Cardiac fibroblast (primary cell): ENCODE results near the gene LRFN2.

Experiments used
- DNase-seq, 2 donors: peaks; one replicate each; pipeline versions ENCODE4 v3.0.0 to v3.0.0-alpha.2; 2010; ENCODE audit warnings: low read depth in 2 of 2
- H3K4me3 ChIP-seq, 2 donors: replicated peaks in 1 of 2; 1 replicate in 1 of 2; 2 replicates in 1 of 2; pipeline ENCODE4 v1.5.1; 2011; ENCODE audit warnings: low read depth in 2 of 2, low read length in 2 of 2, mild to moderate bottlenecking in 2 of 2, moderate library complexity in 1 of 2
- TF ChIP-seq, protein P1 (sequence below): IDR thresholded peaks from one replicate; pipeline ENCODE4 v1.5.1; 2011; ENCODE audit warnings: low read depth, mild to moderate bottlenecking, low read length, inconsistent platforms

LRFN2 gene

DNA sequence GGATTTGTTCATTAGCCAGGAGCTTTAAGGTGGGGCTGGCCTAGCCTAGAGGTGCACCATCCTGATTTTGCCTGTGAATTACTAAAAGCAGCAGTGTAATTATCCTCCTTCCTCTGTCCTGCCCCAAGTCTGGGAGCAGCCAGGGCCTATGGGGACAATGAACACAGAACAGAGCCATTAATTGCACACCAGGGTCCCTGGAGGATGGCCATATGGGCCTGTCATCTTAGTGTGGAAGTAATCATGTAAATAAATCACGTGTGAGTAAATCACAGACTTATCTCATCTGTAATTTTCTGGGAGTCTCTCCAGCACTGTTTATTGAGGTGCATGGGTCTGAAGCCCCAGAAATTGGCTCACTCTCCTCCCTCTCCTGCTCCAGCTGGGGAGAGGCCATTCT, 176.3 kb downstream of the LRFN2 start:
- TF ChIP-seq, protein P1, sequence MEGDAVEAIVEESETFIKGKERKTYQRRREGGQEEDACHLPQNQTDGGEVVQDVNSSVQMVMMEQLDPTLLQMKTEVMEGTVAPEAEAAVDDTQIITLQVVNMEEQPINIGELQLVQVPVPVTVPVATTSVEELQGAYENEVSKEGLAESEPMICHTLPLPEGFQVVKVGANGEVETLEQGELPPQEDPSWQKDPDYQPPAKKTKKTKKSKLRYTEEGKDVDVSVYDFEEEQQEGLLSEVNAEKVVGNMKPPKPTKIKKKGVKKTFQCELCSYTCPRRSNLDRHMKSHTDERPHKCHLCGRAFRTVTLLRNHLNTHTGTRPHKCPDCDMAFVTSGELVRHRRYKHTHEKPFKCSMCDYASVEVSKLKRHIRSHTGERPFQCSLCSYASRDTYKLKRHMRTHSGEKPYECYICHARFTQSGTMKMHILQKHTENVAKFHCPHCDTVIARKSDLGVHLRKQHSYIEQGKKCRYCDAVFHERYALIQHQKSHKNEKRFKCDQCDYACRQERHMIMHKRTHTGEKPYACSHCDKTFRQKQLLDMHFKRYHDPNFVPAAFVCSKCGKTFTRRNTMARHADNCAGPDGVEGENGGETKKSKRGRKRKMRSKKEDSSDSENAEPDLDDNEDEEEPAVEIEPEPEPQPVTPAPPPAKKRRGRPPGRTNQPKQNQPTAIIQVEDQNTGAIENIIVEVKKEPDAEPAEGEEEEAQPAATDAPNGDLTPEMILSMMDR = no peak
- no peak overlapping the region for H3K4me3 ChIP-seq
- DNase-seq = no peak

DNA sequence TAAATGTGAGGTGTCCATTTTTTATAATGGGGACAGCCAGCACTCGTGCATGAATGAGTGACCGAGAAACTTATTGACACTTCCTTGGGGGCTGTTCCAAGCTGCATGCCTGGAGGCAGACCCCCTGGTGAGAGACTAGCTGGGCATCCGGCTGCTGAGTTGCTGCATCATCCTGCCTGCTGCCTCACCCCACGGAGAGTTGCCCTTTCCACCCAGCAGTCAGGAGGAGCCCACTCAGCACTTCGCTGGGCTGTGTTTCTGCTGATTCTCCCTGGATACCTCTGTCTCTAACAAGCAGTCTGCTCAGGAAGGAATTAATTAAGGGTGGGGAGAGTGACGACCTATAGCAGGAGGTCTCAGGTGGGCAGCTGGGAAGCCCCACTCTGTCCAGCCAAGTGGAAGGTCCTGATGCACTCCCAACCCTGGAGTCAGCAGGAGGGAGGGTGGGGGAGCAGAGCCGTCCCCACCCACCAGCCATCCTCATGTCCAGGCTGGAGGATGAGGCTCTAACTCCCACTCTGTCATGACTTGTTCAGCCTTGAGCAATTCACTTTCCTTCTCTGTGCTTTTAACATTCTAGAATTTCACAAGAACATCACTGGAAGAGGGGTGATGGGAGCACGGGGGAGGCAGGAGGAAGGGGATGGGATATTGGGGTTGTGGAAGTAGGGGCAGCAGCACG, 177.3 kb downstream of the LRFN2 start:
- no peak overlapping the region for H3K4me3 ChIP-seq
- TF ChIP-seq, protein P1 = no peak
- no peak for DNase-seq

DNA sequence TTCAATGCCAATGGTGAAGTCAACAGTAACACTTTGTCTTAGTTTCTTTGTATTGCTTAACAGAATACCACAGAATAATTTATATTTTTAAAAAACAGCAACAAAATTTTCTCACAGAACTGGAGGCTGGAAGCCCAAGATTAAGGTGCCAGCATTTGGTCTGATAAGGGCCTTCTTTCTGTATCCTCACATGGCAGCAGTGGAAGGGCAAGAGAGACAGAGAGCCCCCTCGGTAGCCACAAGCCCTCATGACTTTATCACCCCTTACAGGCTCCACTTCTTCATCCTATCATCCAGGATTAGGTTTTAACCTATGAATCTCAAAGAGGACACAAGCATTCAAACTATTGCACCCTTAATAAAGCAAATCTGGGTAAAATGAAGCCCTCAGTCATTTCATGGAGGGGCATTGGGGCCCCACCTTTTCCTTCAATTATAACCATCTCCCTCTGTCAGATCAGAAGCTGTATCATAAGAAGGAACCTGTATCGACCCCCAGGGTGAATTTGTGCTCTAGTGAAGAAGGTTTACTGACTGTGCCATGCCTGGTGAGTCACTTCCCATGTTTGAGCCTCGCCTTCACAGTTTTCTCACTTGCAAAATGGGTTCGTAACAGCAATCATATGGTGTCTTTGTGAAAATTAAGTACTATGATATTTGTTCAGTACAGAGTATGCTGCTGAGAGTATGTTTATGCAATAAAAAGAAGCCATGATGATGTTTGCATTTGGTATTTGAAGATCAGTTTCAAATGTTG, 178.2 kb downstream of the LRFN2 start:
- no peak overlapping the region for H3K4me3 ChIP-seq

DNA sequence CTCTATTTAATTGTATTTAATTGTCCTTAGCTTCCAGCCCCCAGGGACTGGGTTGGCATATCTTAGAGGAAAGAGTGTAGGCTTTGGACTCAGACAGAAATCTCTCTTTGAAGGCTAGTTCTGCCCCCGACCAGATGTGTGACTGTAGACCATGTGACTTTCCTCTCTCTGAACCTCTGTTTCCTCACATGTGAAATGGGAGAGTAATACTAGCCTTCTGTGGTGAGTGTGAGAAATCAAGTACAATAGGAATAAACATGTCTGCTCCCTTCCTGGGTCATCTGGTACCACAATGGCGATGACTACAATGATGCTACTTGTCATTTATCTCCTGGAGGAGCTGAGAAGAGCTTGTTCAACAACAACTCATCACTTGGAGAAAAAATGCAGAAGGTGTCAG, 179.9 kb downstream of the LRFN2 start:
- TF ChIP-seq, protein P1 = no peak
- DNase-seq = no peak
- no peak overlapping the region for H3K4me3 ChIP-seq

More for the DNA sequence above, 178.2 kb downstream of the LRFN2 start:
- TF ChIP-seq, protein P1 = no peak
- no peak for DNase-seq

DNA sequence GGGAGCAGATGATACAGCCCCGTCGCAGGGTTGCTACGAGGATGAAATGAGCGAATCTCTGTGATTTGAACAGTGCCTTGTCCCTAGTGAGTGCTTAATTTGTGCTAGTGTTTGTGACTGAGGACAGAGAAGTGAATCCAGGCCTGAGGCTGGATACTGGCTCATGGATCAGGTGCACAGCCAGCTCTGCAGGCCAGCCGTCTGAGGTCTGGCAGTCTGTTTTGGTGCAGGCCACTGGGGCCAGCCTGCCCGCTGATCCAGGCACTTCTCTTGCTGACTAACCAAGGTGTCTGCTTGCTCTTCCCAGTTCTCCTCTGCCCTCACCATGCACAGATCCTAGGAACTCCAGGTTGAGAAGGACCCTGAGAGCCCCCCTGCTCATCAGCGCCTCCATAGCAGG, 181.0 kb downstream of the LRFN2 start:
- H3K4me3 ChIP-seq = no peak overlapping the region
- DNase-seq = no peak
- TF ChIP-seq, protein P1 = no peak

DNA sequence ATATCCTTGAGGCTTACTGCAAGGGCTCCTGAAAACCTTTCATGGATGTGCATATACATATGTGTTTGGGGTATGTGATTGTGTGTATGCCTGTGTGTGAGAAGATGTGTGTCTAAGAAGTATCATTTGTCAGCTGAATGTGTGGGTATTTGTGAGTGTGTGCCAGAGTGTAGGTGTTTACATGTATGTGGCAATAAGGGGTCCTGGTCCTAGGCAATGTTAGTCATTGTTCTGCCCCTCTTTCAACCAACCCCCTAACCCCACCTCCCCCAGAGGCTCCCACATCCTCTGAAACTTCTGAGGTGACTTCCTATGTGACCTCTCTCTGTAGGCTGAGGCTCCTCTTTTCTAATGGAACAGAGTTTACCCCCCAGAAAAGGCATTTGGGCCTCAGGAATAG, 186.4 kb downstream of the LRFN2 start:
- DNase-seq = no peak
- TF ChIP-seq, protein P1 = no peak
- H3K4me3 ChIP-seq = no peak overlapping the region
